HG03135 (cell line): ENCODE results near the gene PIEZO2.

Source experiments
- ATAC-seq: cut with Tn5 transposase; IDR thresholded peaks from one replicate; pipeline ENCODE4 v1.9.1; 2021; ENCODE audit warnings: mild to moderate bottlenecking, moderate library complexity; ENCODE audit not compliant: unreplicated experiment

The PIEZO2 gene

GRCh38 chr18:11034884-11035283 lies 114.5 kb downstream of the PIEZO2 start:
- ATAC-seq, result no peak

GRCh38 chr18:11033503-11033902 lies 115.9 kb downstream of the PIEZO2 start:
- no peak for ATAC-seq

- no peak for ATAC-seq
These were observed 117.4 kb downstream of the PIEZO2 start for GRCh38 chr18:11031966-11032365.

- no peak for ATAC-seq
These were observed 120.3 kb downstream of the PIEZO2 start for GRCh38 chr18:11029021-11029420.

- ATAC-seq, result no peak
These were observed 121.5 kb downstream of the PIEZO2 start for GRCh38 chr18:11027862-11028261.

GRCh38 chr18:11025671-11026070 lies 123.7 kb downstream of the PIEZO2 start:
- ATAC-seq, result no peak

GRCh38 chr18:11024928-11025669 lies 124.3 kb downstream of the PIEZO2 start:
- ATAC-seq, result no peak

- ATAC-seq, result no peak
These were observed 127.9 kb downstream of the PIEZO2 start for GRCh38 chr18:11021477-11021876.

GRCh38 chr18:11020877-11021414 lies 128.4 kb downstream of the PIEZO2 start:
- no peak for ATAC-seq

GRCh38 chr18:11020161-11020853 lies 129.1 kb downstream of the PIEZO2 start:
- ATAC-seq, result no peak

- no peak for ATAC-seq
These were observed 129.9 kb downstream of the PIEZO2 start for GRCh38 chr18:11019295-11020105.

GRCh38 chr18:11009869-11010268 lies 139.5 kb downstream of the PIEZO2 start:
- no peak for ATAC-seq

GRCh38 chr18:11009147-11009546 lies 140.2 kb downstream of the PIEZO2 start:
- ATAC-seq, result no peak

- ATAC-seq, result no peak
These were observed 140.9 kb downstream of the PIEZO2 start for GRCh38 chr18:11008505-11008904.

- ATAC-seq, result no peak
These were observed 143.8 kb downstream of the PIEZO2 start for GRCh38 chr18:11005528-11005927.

- ATAC-seq, result no peak
These were observed 144.4 kb downstream of the PIEZO2 start for GRCh38 chr18:11004951-11005350.

GRCh38 chr18:11004294-11004693 lies 145.1 kb downstream of the PIEZO2 start:
- no peak for ATAC-seq

GRCh38 chr18:11002796-11003195 lies 146.6 kb downstream of the PIEZO2 start:
- ATAC-seq, result no peak

- no peak for ATAC-seq
These were observed 147.1 kb downstream of the PIEZO2 start for GRCh38 chr18:11002277-11002676.

- no peak for ATAC-seq
These were observed 149.3 kb downstream of the PIEZO2 start for GRCh38 chr18:11000071-11000470.

GRCh38 chr18:10997885-10998284 lies 151.5 kb downstream of the PIEZO2 start:
- no peak for ATAC-seq
